ENCODE measurements around the gene RAD51B. TPM values are rescaled to one million over a fixed set of nuclear protein-coding genes. Genes with fewer than 3 reads are reported as not detected.

Gene RAD51B
- total and polyA plus RNA-seq, 2 donors (not counting 1 experiment from before 2014, with no cell fraction given), result 4.6 to 16.3 TPM

GRCh38 chr14:68000511-68000910, 180.9 kb downstream of the RAD51B start:
- H3K27ac ChIP-seq (ENCODE audit: insufficient read depth, low read length), result peak overlapping the region; percentile 67
- no peaks in the 10 kb centered on the region for H4K20me1 ChIP-seq (ENCODE audit: control insufficient read depth, extremely low read depth, insufficient read depth, low read length)
- H3K9ac ChIP-seq (ENCODE audit: insufficient read depth, low read length), result no peak overlapping the region
- H3K27me3 ChIP-seq (ENCODE audit: control insufficient read depth, insufficient read depth, low read length), result no peaks in the 10 kb centered on the region
- H3K4me2 ChIP-seq (ENCODE audit: extremely low read depth, insufficient read depth, low read length), result peak overlapping the region; percentile 75
- H3K4me3 ChIP-seq (replicated peaks in 1 of 4; ENCODE audit: control extremely low read depth in 1 of 4, insufficient read depth in 1 of 4, low read depth in 3 of 4, low read length in 4 of 4), result peak overlapping the region in 2 of 4 experiments; percentile 30 to 45
- peaks cover 8% of the 10 kb centered on the region for H3K4me1 ChIP-seq (ENCODE audit: control insufficient read depth, extremely low read depth, insufficient read depth, low read length)
- TF ChIP-seq EZH2 (IDR thresholded peaks at IDR 0.05; ENCODE audit: low read length, missing control alignments), result no peak
- TF ChIP-seq, protein P1, sequence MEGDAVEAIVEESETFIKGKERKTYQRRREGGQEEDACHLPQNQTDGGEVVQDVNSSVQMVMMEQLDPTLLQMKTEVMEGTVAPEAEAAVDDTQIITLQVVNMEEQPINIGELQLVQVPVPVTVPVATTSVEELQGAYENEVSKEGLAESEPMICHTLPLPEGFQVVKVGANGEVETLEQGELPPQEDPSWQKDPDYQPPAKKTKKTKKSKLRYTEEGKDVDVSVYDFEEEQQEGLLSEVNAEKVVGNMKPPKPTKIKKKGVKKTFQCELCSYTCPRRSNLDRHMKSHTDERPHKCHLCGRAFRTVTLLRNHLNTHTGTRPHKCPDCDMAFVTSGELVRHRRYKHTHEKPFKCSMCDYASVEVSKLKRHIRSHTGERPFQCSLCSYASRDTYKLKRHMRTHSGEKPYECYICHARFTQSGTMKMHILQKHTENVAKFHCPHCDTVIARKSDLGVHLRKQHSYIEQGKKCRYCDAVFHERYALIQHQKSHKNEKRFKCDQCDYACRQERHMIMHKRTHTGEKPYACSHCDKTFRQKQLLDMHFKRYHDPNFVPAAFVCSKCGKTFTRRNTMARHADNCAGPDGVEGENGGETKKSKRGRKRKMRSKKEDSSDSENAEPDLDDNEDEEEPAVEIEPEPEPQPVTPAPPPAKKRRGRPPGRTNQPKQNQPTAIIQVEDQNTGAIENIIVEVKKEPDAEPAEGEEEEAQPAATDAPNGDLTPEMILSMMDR (conservative IDR thresholded peaks at IDR 0.05 in 1 of 2, IDR thresholded peaks at IDR 0.05 in 1 of 2; ENCODE audit: low read depth in 1 of 2, low read length in 2 of 2), result no peak
- no peak overlapping the region for H2AFZ ChIP-seq (ENCODE audit: low read length)
- no peak for DNase-seq (ENCODE audit: low read depth in 2 of 2)
- H3K9me3 ChIP-seq (ENCODE audit: control insufficient read depth, insufficient read depth, low read depth, low read length), result no peaks in the 10 kb centered on the region
- H3K36me3 ChIP-seq (ENCODE audit: control insufficient read depth, insufficient read depth, low read length), result no peaks in the 10 kb centered on the region
- H3K79me2 ChIP-seq (ENCODE audit: control insufficient read depth, insufficient read depth, low read length), result no peaks in the 10 kb centered on the region

GRCh38 chr14:68008491-68008890, 188.9 kb downstream of the RAD51B start:
- H2AFZ ChIP-seq (ENCODE audit: low read length), result no peak overlapping the region
- H3K9me3 ChIP-seq (ENCODE audit: control insufficient read depth, insufficient read depth, low read depth, low read length), result no peaks in the 10 kb centered on the region
- H3K79me2 ChIP-seq (ENCODE audit: control insufficient read depth, insufficient read depth, low read length), result no peaks in the 10 kb centered on the region
- H3K4me2 ChIP-seq (ENCODE audit: extremely low read depth, insufficient read depth, low read length), result no peak overlapping the region
- TF ChIP-seq, protein P1 (conservative IDR thresholded peaks at IDR 0.05 in 1 of 2, IDR thresholded peaks at IDR 0.05 in 1 of 2; ENCODE audit: low read depth in 1 of 2, low read length in 2 of 2), result no peak
- no peak for TF ChIP-seq EZH2 (IDR thresholded peaks at IDR 0.05; ENCODE audit: low read length, missing control alignments)
- no peak overlapping the region for H3K9ac ChIP-seq (ENCODE audit: insufficient read depth, low read length)
- no peak for DNase-seq (ENCODE audit: low read depth in 2 of 2)
- H3K4me3 ChIP-seq (replicated peaks in 1 of 4; ENCODE audit: control extremely low read depth in 1 of 4, insufficient read depth in 1 of 4, low read depth in 3 of 4, low read length in 4 of 4), result no peak overlapping the region
- H3K4me1 ChIP-seq (ENCODE audit: control insufficient read depth, extremely low read depth, insufficient read depth, low read length), result no peaks in the 10 kb centered on the region
- H3K36me3 ChIP-seq (ENCODE audit: control insufficient read depth, insufficient read depth, low read length), result no peaks in the 10 kb centered on the region
- H4K20me1 ChIP-seq (ENCODE audit: control insufficient read depth, extremely low read depth, insufficient read depth, low read length), result no peaks in the 10 kb centered on the region
- H3K27me3 ChIP-seq (ENCODE audit: control insufficient read depth, insufficient read depth, low read length), result no peaks in the 10 kb centered on the region
- no peak overlapping the region for H3K27ac ChIP-seq (ENCODE audit: insufficient read depth, low read length)

DNA sequence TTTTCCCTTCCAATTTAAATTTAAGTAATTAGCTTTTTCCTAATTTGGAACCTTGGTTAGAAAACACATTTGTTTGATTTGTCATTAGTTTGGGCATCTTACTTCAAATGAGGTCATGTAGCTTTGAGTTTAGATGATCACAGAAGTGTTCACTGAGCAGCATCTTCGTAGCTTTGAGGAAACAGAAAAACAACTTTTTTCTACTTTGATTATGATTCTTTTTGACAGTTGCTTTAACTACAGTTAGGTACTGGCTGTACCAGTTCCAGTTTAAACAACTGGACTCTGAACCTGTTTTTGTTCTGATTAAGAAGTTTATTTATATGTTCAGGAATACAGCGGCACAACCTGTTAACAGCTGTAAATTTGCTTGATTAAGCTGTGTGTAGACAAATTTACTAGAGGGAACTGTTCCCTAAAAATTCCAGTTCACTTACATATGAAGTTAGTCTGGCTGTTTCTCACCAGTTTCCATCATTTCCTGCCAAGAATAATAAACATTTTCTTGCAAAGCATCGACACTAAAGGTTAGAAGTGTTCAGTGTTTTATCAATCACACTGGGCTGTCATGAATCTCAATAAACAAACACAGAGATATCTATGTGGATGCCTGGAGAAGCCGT, 191.9 kb downstream of the RAD51B start:
- H3K79me2 ChIP-seq (ENCODE audit: control insufficient read depth, insufficient read depth, low read length), result no peaks in the 10 kb centered on the region
- no peak overlapping the region for H3K27ac ChIP-seq (ENCODE audit: insufficient read depth, low read length)
- no peak overlapping the region for H2AFZ ChIP-seq (ENCODE audit: low read length)
- no peak overlapping the region for H3K4me3 ChIP-seq (replicated peaks in 1 of 4; ENCODE audit: control extremely low read depth in 1 of 4, insufficient read depth in 1 of 4, low read depth in 3 of 4, low read length in 4 of 4)
- H3K27me3 ChIP-seq (ENCODE audit: control insufficient read depth, insufficient read depth, low read length), result no peaks in the 10 kb centered on the region
- no peaks in the 10 kb centered on the region for H3K36me3 ChIP-seq (ENCODE audit: control insufficient read depth, insufficient read depth, low read length)
- H3K4me2 ChIP-seq (ENCODE audit: extremely low read depth, insufficient read depth, low read length), result peak overlapping the region; percentile 15
- DNase-seq (ENCODE audit: low read depth in 2 of 2), result peak; percentile 88 to 96
- TF ChIP-seq, protein P1 (conservative IDR thresholded peaks at IDR 0.05 in 1 of 2, IDR thresholded peaks at IDR 0.05 in 1 of 2; ENCODE audit: low read depth in 1 of 2, low read length in 2 of 2), result no peak
- no peak for TF ChIP-seq EZH2 (IDR thresholded peaks at IDR 0.05; ENCODE audit: low read length, missing control alignments)
- no peaks in the 10 kb centered on the region for H3K9me3 ChIP-seq (ENCODE audit: control insufficient read depth, insufficient read depth, low read depth, low read length)
- no peaks in the 10 kb centered on the region for H4K20me1 ChIP-seq (ENCODE audit: control insufficient read depth, extremely low read depth, insufficient read depth, low read length)
- no peaks in the 10 kb centered on the region for H3K4me1 ChIP-seq (ENCODE audit: control insufficient read depth, extremely low read depth, insufficient read depth, low read length)
- H3K9ac ChIP-seq (ENCODE audit: insufficient read depth, low read length), result no peak overlapping the region
